COLO829 (cell line): ENCODE measurements around the gene TEKT1.
"Not testable (repeated sequence)": the region's sequence is repeated elsewhere in the genome, so short reads cannot be mapped to it uniquely, and the experiment has no call there.

Source experiments
- DNase-seq: peaks from one replicate; pipeline ENCODE4 v3.0.0; 2012; ENCODE audit warnings: low spot score

TEKT1 gene

GRCh38 chr17:6831661-6832263, at the start of gene TEKT1:
TEKT1 (minus strand) TSS chr17:6831729; CDS start chr17:6830376, 1,353 bp downstream.
- peak; percentile 25 for DNase-seq

GRCh38 chr17:6879221-6879975, 47.9 kb upstream of the TEKT1 start:
- not testable (repeated sequence) for DNase-seq

- DNase-seq = not testable (repeated sequence)
These were observed 43.7 kb upstream of the TEKT1 start for GRCh38 chr17:6875276-6875675.

- DNase-seq = no peak
These were observed 41.4 kb upstream of the TEKT1 start for GRCh38 chr17:6872936-6873335.

GRCh38 chr17:6870841-6871240, 39.3 kb upstream of the TEKT1 start:
- no peak for DNase-seq

- DNase-seq = no peak
These were observed 37.1 kb upstream of the TEKT1 start for GRCh38 chr17:6868582-6868981.

GRCh38 chr17:6867849-6868248, 36.3 kb upstream of the TEKT1 start:
- DNase-seq = no peak

- no peak for DNase-seq
These were observed 31.3 kb upstream of the TEKT1 start for GRCh38 chr17:6862825-6863224.

- no peak for DNase-seq
These were observed 30.6 kb upstream of the TEKT1 start for GRCh38 chr17:6862122-6862521.

- DNase-seq = no peak
These were observed 26.4 kb upstream of the TEKT1 start for GRCh38 chr17:6857904-6858303.

- no peak for DNase-seq
These were observed 25.8 kb upstream of the TEKT1 start for GRCh38 chr17:6857336-6857735.

- no peak for DNase-seq
These were observed 24.5 kb upstream of the TEKT1 start for GRCh38 chr17:6856051-6856450.

- no peak for DNase-seq
These were observed 22.4 kb upstream of the TEKT1 start for GRCh38 chr17:6853764-6854442.

- not testable (repeated sequence) for DNase-seq
These were observed 17.1 kb upstream of the TEKT1 start for GRCh38 chr17:6848545-6849179.

- DNase-seq = not testable (repeated sequence)
These were observed 14.6 kb upstream of the TEKT1 start for GRCh38 chr17:6846138-6846537.

- not testable (repeated sequence) for DNase-seq
These were observed 12.9 kb upstream of the TEKT1 start for GRCh38 chr17:6844406-6844805.

- no peak for DNase-seq
These were observed 11.8 kb upstream of the TEKT1 start for GRCh38 chr17:6843241-6843880.

GRCh38 chr17:6841769-6842168, 10.2 kb upstream of the TEKT1 start:
- DNase-seq = not testable (repeated sequence)

GRCh38 chr17:6830383-6830986, 1.0 kb downstream of the TEKT1 start:
- no peak for DNase-seq

- DNase-seq = peak; percentile 5
These were observed 8.5 kb downstream of the TEKT1 start for GRCh38 chr17:6823011-6823442.

GRCh38 chr17:6818938-6819337, 12.6 kb downstream of the TEKT1 start:
- DNase-seq = no peak

- DNase-seq = not testable (repeated sequence)
These were observed 15.2 kb downstream of the TEKT1 start for GRCh38 chr17:6816368-6816767.
